GM12873 (cell line): ENCODE results near the gene SRBD1.

Experiments
- CTCF ChIP-seq: IDR thresholded peaks from 2 replicates; pipeline ENCODE4 v1.5.1; 2012; ENCODE audit warnings: low read depth, mild to moderate bottlenecking, moderate library complexity, low read length, control low read depth; ENCODE audit not compliant: insufficient read depth; ENCODE audit errors: missing control alignments

Gene SRBD1

GRCh38 chr2:45631319-45631718 lies 20.3 kb upstream of the SRBD1 start:
- TF ChIP-seq CTCF, result no peak

GRCh38 chr2:45629971-45630370 lies 18.9 kb upstream of the SRBD1 start:
- TF ChIP-seq CTCF, result no peak

GRCh38 chr2:45627911-45628310 lies 16.8 kb upstream of the SRBD1 start:
- TF ChIP-seq CTCF, result no peak

- no peak for TF ChIP-seq CTCF
These were observed 15.5 kb upstream of the SRBD1 start for GRCh38 chr2:45626387-45627221.

- no peak for TF ChIP-seq CTCF
These were observed 14.8 kb upstream of the SRBD1 start for GRCh38 chr2:45625824-45626223.

GRCh38 chr2:45623098-45623497 lies 12.0 kb upstream of the SRBD1 start:
- TF ChIP-seq CTCF, result no peak

GRCh38 chr2:45622336-45623075 lies 11.4 kb upstream of the SRBD1 start:
- TF ChIP-seq CTCF, result no peak
